Stomach (tissue), 9 donors: ENCODE results near the gene HSD17B7. TPM values are rescaled to one million over a fixed set of nuclear protein-coding genes. Genes with fewer than 3 reads are reported as not detected.

Experiments
- DNase-seq, 2 donors: peaks; one replicate each; pipeline versions ENCODE4 v3.0.0 to v3.0.0-alpha.2; 2013 to 2019
- H3K27ac ChIP-seq, 5 donors: fragments of 200-600 bp in 4 of 5; sonication (generic) in 4 of 5; one replicate each; pipeline ENCODE4 v1.5.1; 2013 to 2019; ENCODE audit warnings: mild to moderate bottlenecking in 1 of 5, moderate library complexity in 1 of 5
- H3K27me3 ChIP-seq, 3 donors: fragments of 200-600 bp; sonication (generic); one replicate each; pipeline ENCODE4 v1.5.1; 2017 to 2019; ENCODE audit warnings: mixed run types in 1 of 3
- H3K36me3 ChIP-seq, 4 donors: fragments of 200-600 bp; sonication (generic); 1 replicate in 3 of 4; 2 replicates in 1 of 4; pipeline ENCODE4 v1.5.1; 2016 to 2019
- H3K4me1 ChIP-seq, 4 donors: fragments of 200-600 bp; sonication (generic); one replicate each; pipeline ENCODE4 v1.5.1; 2016 to 2019
- H3K4me3 ChIP-seq, 4 donors: fragments of 200-600 bp; sonication (generic) in 3 of 4; one replicate each; pipeline ENCODE4 v1.5.1; 2016 to 2019; ENCODE audit warnings: mild to moderate bottlenecking in 1 of 4
- H3K9me3 ChIP-seq, 4 donors: fragments of 200-600 bp; sonication (generic); one replicate each; pipeline ENCODE4 v1.5.1; 2016 to 2019
- CTCF ChIP-seq, 7 experiments: fragments of 450-650 bp in 4 of 7; fragments of 200-600 bp in 3 of 7; sonication (generic) in 3 of 7; IDR thresholded peaks; one replicate each; pipeline ENCODE4 v1.5.1; 2016 to 2019; ENCODE audit warnings: antibody characterized with exemption in 7 of 7, control low read depth in 2 of 7, mild to moderate bottlenecking in 1 of 7
- EP300 ChIP-seq: sonication (generic); formaldehyde crosslinking; IDR thresholded peaks from one replicate; pipeline ENCODE4 v1.6.1; 2017; ENCODE audit warnings: antibody characterized with exemption
- POLR2A ChIP-seq, 4 donors: fragments of 450-650 bp; IDR thresholded peaks; one replicate each; pipeline ENCODE4 v1.6.1; 2016; ENCODE audit warnings: antibody characterized with exemption in 4 of 4, control low read depth in 2 of 4, mild to moderate bottlenecking in 1 of 4, moderate library complexity in 1 of 4
- POLR2AphosphoS5 ChIP-seq, 3 donors: sonication (generic); formaldehyde crosslinking; IDR thresholded peaks; one replicate each; pipeline ENCODE4 v1.6.1; 2016; ENCODE audit warnings: antibody characterized with exemption in 3 of 3
- WGBS, 5 donors: extraction: QIAGEN DNeasy Blood & Tissue Kit in 3 of 5; methylation state at CpG; one replicate each; pipeline versions ENCODE4 v1.1.5 to v1.1.7; 2013 to 2018; 5-methylcytosine and 5-hydroxymethylcytosine counted together
- intact Hi-C: fragments of 100-400 bp; cut with DNase I; formaldehyde crosslinking; loops from one replicate; pipeline ENCODE4 v1.15.1; 2023; ENCODE audit warnings: low total_unique reads
- polyA plus RNA-seq, 3 donors: library from polyadenylated mRNA; stranded (reverse); fragments of 200-250 nt; gene quantifications; one replicate each; pipeline ENCODE4 v1.2.3, GENCODE V29; 2013
- total RNA-seq, 5 donors: library from RNA; depleted of rRNA; stranded (reverse); fragments of >200 nt; gene quantifications; one replicate each; pipeline versions ENCODE4 v1.1.0 to v1.2.3, GENCODE V29; 2014 to 2016
- donor health status: healthy with polysubstance abuse.
- donor health status: Bipolar disorder and iron deficiency.
- donor health status: healthy.

The HSD17B7 gene
- total and polyA plus RNA-seq, 8 donors, result 2.3 to 75.9 (median 11.9) TPM

GRCh38 chr1:162753001-162753658 is 37.4 kb upstream of the HSD17B7 start:
- WGBS, 5 donors, result 92 to 100% (median 100%) methylated on average over 1 of the region's 1 CpG
- Histone ChIP-seq H3K4me1 (peaks cover 0 to 9% (median 3%) of the 10 kb centered on the region in 4 donors), H3K27ac (no peak overlapping the region), H3K36me3 (peaks cover 8 to 31% (median 26%) of the 10 kb centered on the region in 4 donors), H3K9me3 (no peaks in the 10 kb centered on the region), H3K4me3 (no peak overlapping the region), H3K27me3 (no peaks in the 10 kb centered on the region)
- DNase-seq, result peak in 1 of 2 donors; percentile 7
- intact Hi-C loops, result no loop called here
- TF ChIP-seq EP300 (no peak), CTCF (IDR thresholded peaks at IDR 0.05) (no peak), POLR2A (IDR thresholded peaks at IDR 0.05) (no peak), POLR2AphosphoS5 (IDR thresholded peaks at IDR 0.05) (no peak)

GRCh38 chr1:162753998-162754585 is 36.4 kb upstream of the HSD17B7 start:
- no peaks in the 10 kb centered on the region for H3K27me3 ChIP-seq
- no peak overlapping the region for H3K4me3 ChIP-seq
- intact Hi-C loops, result no loop called here
- H3K9me3 ChIP-seq, result no peaks in the 10 kb centered on the region
- H3K27ac ChIP-seq, result no peak overlapping the region
- 85 to 100% (median 95%) methylated on average over 1 of the region's 1 CpG for WGBS, 5 donors
- TF ChIP-seq EP300, result no peak
- TF ChIP-seq POLR2A (IDR thresholded peaks at IDR 0.05), result no peak
- TF ChIP-seq POLR2AphosphoS5 (IDR thresholded peaks at IDR 0.05), result no peak
- TF ChIP-seq CTCF (IDR thresholded peaks at IDR 0.05), result no peak
- DNase-seq, result no peak
- peaks cover 0 to 9% (median 3%) of the 10 kb centered on the region in 4 donors for H3K4me1 ChIP-seq
- H3K36me3 ChIP-seq, result peaks cover 8 to 31% (median 26%) of the 10 kb centered on the region in 4 donors

GRCh38 chr1:162755306-162755705 is 35.2 kb upstream of the HSD17B7 start:
- DNase-seq, result no peak
- Histone ChIP-seq H3K4me3 (no peak overlapping the region), H3K27me3 (no peaks in the 10 kb centered on the region), H3K36me3 (peaks cover 8 to 37% (median 34%) of the 10 kb centered on the region in 4 donors), H3K27ac (no peak overlapping the region), H3K4me1 (peaks cover 0 to 9% (median 3%) of the 10 kb centered on the region in 4 donors), H3K9me3 (no peaks in the 10 kb centered on the region)
- WGBS, 5 donors, result 86 to 91% (median 90%) methylated on average over 3 of the region's 3 CpGs
- no peak for TF ChIP-seq POLR2A (IDR thresholded peaks at IDR 0.05)
- no peak for TF ChIP-seq CTCF (IDR thresholded peaks at IDR 0.05)
- TF ChIP-seq POLR2AphosphoS5 (IDR thresholded peaks at IDR 0.05), result no peak
- no peak for TF ChIP-seq EP300
- intact Hi-C loops, result no loop called here

DNA sequence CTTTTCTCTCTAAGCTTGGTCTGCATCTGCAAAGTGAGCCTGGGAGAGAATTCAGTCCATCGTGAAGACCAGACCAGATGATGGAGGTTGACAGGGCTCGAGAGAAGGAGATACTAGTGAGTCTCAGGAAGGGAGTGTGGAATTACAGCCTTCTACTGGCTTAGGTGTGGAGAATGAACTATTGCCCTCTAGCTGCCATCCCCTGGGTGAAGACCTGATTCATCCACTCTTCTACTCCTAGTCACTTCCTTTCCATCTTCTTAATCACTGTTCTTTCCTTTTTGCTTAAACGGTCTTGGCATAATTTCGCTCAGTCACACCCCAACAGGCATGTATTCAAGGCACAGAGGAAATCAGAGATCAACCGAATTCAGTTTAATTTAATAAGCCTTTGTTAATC is 34.0 kb upstream of the HSD17B7 start:
- WGBS, 5 donors, result 80 to 89% (median 83%) methylated on average over 5 of the region's 5 CpGs
- H3K9me3 ChIP-seq, result no peaks in the 10 kb centered on the region
- TF ChIP-seq POLR2AphosphoS5 (IDR thresholded peaks at IDR 0.05), result no peak
- TF ChIP-seq POLR2A (IDR thresholded peaks at IDR 0.05), result no peak
- TF ChIP-seq EP300, result no peak
- no peak for TF ChIP-seq CTCF (IDR thresholded peaks at IDR 0.05)
- no peaks in the 10 kb centered on the region for H3K27me3 ChIP-seq
- H3K4me3 ChIP-seq, result no peak overlapping the region
- DNase-seq, result no peak
- H3K4me1 ChIP-seq, result peaks cover 0 to 9% (median 3%) of the 10 kb centered on the region in 4 donors
- peak overlapping the region in 1 of 5 donors; percentile 2 for H3K27ac ChIP-seq
- intact Hi-C loops, result no loop called here
- peaks cover 8 to 48% (median 45%) of the 10 kb centered on the region in 4 donors for H3K36me3 ChIP-seq
